CD4-positive, alpha-beta T cell (primary cell): ENCODE data around the gene FILIP1L. TPM values are rescaled to one million over a fixed set of nuclear protein-coding genes. Genes with fewer than 3 reads are reported as not detected.

Source experiments
- ATAC-seq: fragments of 200-7000 bp; cut with Tn5 transposase; one replicate; pipeline ENCODE4 v1.10.0; 2022; ENCODE audit warnings: mild to moderate bottlenecking; ENCODE audit not compliant: poor library complexity
- CTCF ChIA-PET: fragments of 350-600 bp; sonication (Branson Sonifier 250); formaldehyde crosslinking; loops from one replicate; lab custom pipeline; 2021; ENCODE audit warnings: antibody characterized with exemption, inconsistent platforms; lab: Charles Lee
- POLR2A ChIA-PET: fragments of 350-600 bp; sonication (Branson Sonifier 250); formaldehyde crosslinking; loops from one replicate; lab custom pipeline; 2021; ENCODE audit warnings: antibody characterized with exemption, inconsistent platforms; lab: Charles Lee
- DNase-seq, 14 experiments: peaks; one replicate each; pipeline ENCODE4 v3.0.0-alpha.2; 2013 to 2020; ENCODE audit warnings: mixed read lengths in 2 of 14
- H3K27ac ChIP-seq, 2 donors: one replicate each; pipeline versions ENCODE4 v1.5.1 to v1.7.0; 2013; ENCODE audit warnings: low read length in 2 of 2, low read depth in 1 of 2, mild to moderate bottlenecking in 1 of 2
- H3K27me3 ChIP-seq, 2 experiments: 1 replicate in 1 of 2; 2 replicates in 1 of 2; pipeline versions ENCODE4 v1.6.1 to v1.7.0; 2013; ENCODE audit warnings: low read length in 2 of 2, control low read depth in 1 of 2, mild to moderate bottlenecking in 1 of 2, moderate library complexity in 1 of 2; ENCODE audit not compliant: insufficient read depth in 2 of 2, control insufficient read depth in 1 of 2
- H3K36me3 ChIP-seq: one replicate; pipeline ENCODE4 v1.6.1; 2013; ENCODE audit warnings: low read length, control low read depth; ENCODE audit not compliant: insufficient read depth
- H3K4me1 ChIP-seq: one replicate; pipeline ENCODE4 v1.6.1; 2013; ENCODE audit warnings: low read length, control low read depth; ENCODE audit not compliant: insufficient read depth
- H3K4me3 ChIP-seq: one replicate; pipeline ENCODE4 v1.5.1; 2013; ENCODE audit warnings: mild to moderate bottlenecking, low read length, moderate library complexity
- H3K9me3 ChIP-seq, 2 experiments: 1 replicate in 1 of 2; 2 replicates in 1 of 2; pipeline versions ENCODE4 v1.6.1 to v1.7.0; 2013; ENCODE audit warnings: low read length in 2 of 2, mild to moderate bottlenecking in 2 of 2, control low read depth in 1 of 2, moderate library complexity in 1 of 2; ENCODE audit not compliant: control insufficient read depth in 1 of 2, insufficient read depth in 1 of 2
- H3K27ac Mint-ChIP-seq: one replicate; pipeline ENCODE4 v1.8.0; 2020; ENCODE audit warnings: mixed read lengths
- H3K27me3 Mint-ChIP-seq: one replicate; pipeline ENCODE4 v1.8.0; 2021; ENCODE audit warnings: mixed read lengths
- H3K36me3 Mint-ChIP-seq: one replicate; pipeline ENCODE4 v1.8.0; 2021; ENCODE audit warnings: low read depth, mixed read lengths
- H3K4me1 Mint-ChIP-seq: one replicate; pipeline ENCODE4 v1.8.0; 2021; ENCODE audit warnings: low read depth, mixed read lengths
- H3K4me3 Mint-ChIP-seq: one replicate; pipeline ENCODE4 v1.8.0; 2020; ENCODE audit warnings: mild to moderate bottlenecking, mixed read lengths
- H3K9me3 Mint-ChIP-seq: one replicate; pipeline ENCODE4 v1.8.0; 2020; ENCODE audit warnings: mixed read lengths
- CTCF ChIP-seq: fragments of 200-600 bp; IDR thresholded peaks from one replicate; pipeline ENCODE4 v1.8.0; 2022; ENCODE audit warnings: antibody characterized with exemption, mild to moderate bottlenecking
- intact Hi-C, 2 experiments: fragments of 100-400 bp; cut with DNase I in 1 of 2; cut with micrococcal nuclease in 1 of 2; formaldehyde crosslinking; loops; one replicate each; pipeline versions ENCODE4 v1.15.1 to v1.9.0; 2023 to 2025; cut with DNase I, micrococcal nuclease
- total RNA-seq, 174 experiments: library from RNA in 2 of 174; stranded (reverse) in 2 of 174; gene quantifications; one replicate each; pipeline ENCODE4 v1.2.3 and lab custom pipeline; 2021 to 2026

The FILIP1L gene
- total RNA-seq, 2 experiments from 2014 or later = 0.08 to 0.28 TPM

DNA sequence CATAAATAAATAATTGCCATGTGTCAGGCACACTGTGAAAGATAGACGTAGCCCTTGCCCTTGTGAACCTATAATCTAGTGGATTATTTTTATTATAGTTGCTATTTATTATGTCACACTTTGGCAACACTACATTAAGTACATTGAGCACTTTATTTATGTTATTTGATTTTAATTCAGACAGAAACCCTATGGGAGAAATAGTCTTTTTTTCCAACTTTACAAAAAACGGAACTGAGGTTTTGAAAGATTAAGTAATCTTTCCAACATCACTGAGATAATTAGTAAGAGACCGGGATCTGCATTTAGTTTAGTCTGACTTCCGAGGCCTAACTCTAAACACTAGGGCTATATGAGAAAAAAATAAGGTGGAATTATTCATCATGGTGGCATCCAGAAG lies 2.8 kb upstream of the FILIP1L start:
- TF ChIP-seq CTCF = no peak

DNA sequence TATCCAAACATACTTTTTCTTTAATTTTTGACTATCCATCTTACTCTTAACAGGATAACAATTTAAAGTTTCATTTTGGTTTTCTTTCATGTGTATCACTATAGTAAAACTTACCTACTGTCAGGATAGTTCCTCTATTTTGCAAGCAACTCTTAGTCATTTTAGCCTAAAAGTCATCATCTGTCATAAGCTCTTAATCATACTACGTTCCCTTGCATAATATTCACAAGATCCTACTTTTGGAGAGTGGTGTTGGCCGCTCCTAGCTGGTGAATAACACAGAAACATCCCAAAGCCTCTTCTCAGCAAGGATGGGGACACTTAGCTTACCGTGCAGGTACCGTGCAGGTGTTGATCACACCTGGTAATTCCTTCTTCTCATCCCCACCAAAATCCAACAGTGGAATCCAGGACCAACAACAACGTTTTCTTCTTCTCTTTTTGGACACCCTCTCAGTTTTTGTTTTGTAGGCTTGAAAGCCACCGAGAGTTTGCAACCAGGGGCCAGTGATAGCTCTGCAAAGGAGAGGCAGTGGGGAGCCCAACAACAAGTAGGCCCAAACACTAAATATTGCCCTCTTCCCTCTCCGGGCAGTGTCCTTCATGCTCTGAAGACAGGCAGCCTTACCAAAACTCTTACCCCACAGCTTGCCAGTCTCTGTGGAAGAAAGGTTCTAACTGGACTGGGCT lies 433 bp downstream of the FILIP1L start:
- no peak for TF ChIP-seq CTCF
- H3K9me3 Mint-ChIP-seq = no peaks in the 10 kb centered on the region
- DNase-seq (peak in 1 of 14 experiments; percentile 11), ATAC-seq (no peak)
- Histone ChIP-seq H3K27me3 (no peaks in the 10 kb centered on the region), H3K36me3 (no peaks in the 10 kb centered on the region), H3K4me1 (no peaks in the 10 kb centered on the region), H3K27ac (no peak overlapping the region), H3K4me3 (no peak overlapping the region), H3K9me3 (no peaks in the 10 kb centered on the region)
- intact Hi-C loops = no loop called here
- no peak overlapping the region for H3K27ac Mint-ChIP-seq
- no peaks in the 10 kb centered on the region for H3K27me3 Mint-ChIP-seq
- no peak overlapping the region for H3K4me3 Mint-ChIP-seq
- ChIA-PET POLR2A (no interaction called here), CTCF (no interaction called here)
- H3K4me1 Mint-ChIP-seq = no peaks in the 10 kb centered on the region
- no peaks in the 10 kb centered on the region for H3K36me3 Mint-ChIP-seq

More for the DNA sequence above, 2.8 kb upstream of the FILIP1L start:
- DNase-seq (no peak), ATAC-seq (no peak)
- no peak overlapping the region for H3K27ac Mint-ChIP-seq
- Histone ChIP-seq H3K9me3 (peaks cover 0 to 4% of the 10 kb centered on the region in 2 experiments), H3K4me3 (no peak overlapping the region), H3K36me3 (no peaks in the 10 kb centered on the region), H3K27ac (no peak overlapping the region), H3K4me1 (no peaks in the 10 kb centered on the region), H3K27me3 (no peaks in the 10 kb centered on the region)
- no peaks in the 10 kb centered on the region for H3K4me1 Mint-ChIP-seq
- ChIA-PET POLR2A (no interaction called here), CTCF (no interaction called here)
- no peaks in the 10 kb centered on the region for H3K9me3 Mint-ChIP-seq
- H3K4me3 Mint-ChIP-seq = no peak overlapping the region
- intact Hi-C loops = no loop called here
- H3K27me3 Mint-ChIP-seq = no peaks in the 10 kb centered on the region
- no peaks in the 10 kb centered on the region for H3K36me3 Mint-ChIP-seq

DNA sequence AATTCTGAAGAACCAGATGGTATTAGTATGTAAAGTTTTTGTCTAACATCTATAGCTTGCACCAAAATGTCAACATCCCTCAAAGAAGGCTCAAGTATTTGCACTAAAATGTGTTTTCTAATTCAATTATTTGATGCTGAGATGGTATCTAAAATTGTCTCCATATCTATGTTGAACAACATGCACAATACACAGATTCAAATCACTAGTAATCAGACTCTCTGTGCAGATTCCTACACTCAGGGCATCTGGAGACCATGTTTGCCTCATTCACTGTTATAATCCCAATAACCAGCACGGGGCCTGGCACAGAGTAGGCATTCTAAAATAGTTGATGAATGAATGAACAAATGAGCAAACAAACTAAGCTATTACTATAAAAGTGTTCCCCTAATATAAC lies 2.6 kb downstream of the FILIP1L start:
- no peak for ATAC-seq
- H3K9me3 Mint-ChIP-seq = no peaks in the 10 kb centered on the region
- Histone ChIP-seq H3K27me3 (no peaks in the 10 kb centered on the region), H3K27ac (no peak overlapping the region), H3K36me3 (no peaks in the 10 kb centered on the region), H3K4me3 (no peak overlapping the region), H3K4me1 (no peaks in the 10 kb centered on the region), H3K9me3 (no peaks in the 10 kb centered on the region)
- ChIA-PET POLR2A (no interaction called here), CTCF (no interaction called here)
- no peaks in the 10 kb centered on the region for H3K27me3 Mint-ChIP-seq
- H3K27ac Mint-ChIP-seq = no peak overlapping the region
- TF ChIP-seq CTCF = no peak
- no peak for DNase-seq
- intact Hi-C loops = no loop called here
- H3K4me3 Mint-ChIP-seq = no peak overlapping the region
- no peaks in the 10 kb centered on the region for H3K36me3 Mint-ChIP-seq
- H3K4me1 Mint-ChIP-seq = no peaks in the 10 kb centered on the region
